BLaER1 treated with 17β-estradiol and CSF1 and Interleukin-3, amounts not matched to agents 10 nM and 100 nM (cell line): ENCODE results near the gene APOBEC3H.
A peak's percentile ranks its signal among the peaks of the same experiment; 100 is the strongest.

Experiments used
- H3K27ac ChIP-seq, 11 experiments: shearing (Covaris generic); formaldehyde crosslinking; 2 replicates each; pipeline ENCODE4 v1.8.1; 2022
- H3K27me3 ChIP-seq, 11 experiments: shearing (Covaris generic); formaldehyde crosslinking; 2 replicates each; pipeline ENCODE4 v1.8.1; 2022
- H3K36me3 ChIP-seq, 11 experiments: shearing (Covaris generic); formaldehyde crosslinking; 2 replicates each; pipeline ENCODE4 v1.8.1; 2022
- H3K4me1 ChIP-seq, 10 experiments: shearing (Covaris generic); formaldehyde crosslinking; 2 replicates each; pipeline ENCODE4 v1.8.1; 2022
- H3K4me2 ChIP-seq, 11 experiments: shearing (Covaris generic); formaldehyde crosslinking; 2 replicates each; pipeline ENCODE4 v1.8.1; 2022
- H3K4me3 ChIP-seq, 10 experiments: shearing (Covaris generic); formaldehyde crosslinking; 2 replicates each; pipeline ENCODE4 v1.8.1; 2022
- H3K9ac ChIP-seq, 11 experiments: shearing (Covaris generic); formaldehyde crosslinking; 2 replicates each; pipeline ENCODE4 v1.8.1; 2022
- H3K9me3 ChIP-seq, 11 experiments: shearing (Covaris generic); formaldehyde crosslinking; replicated peaks in 1 of 11; 2 replicates each; pipeline ENCODE4 v1.8.1; 2022
- H4K20me1 ChIP-seq, 11 experiments: shearing (Covaris generic); formaldehyde crosslinking; 2 replicates each; pipeline ENCODE4 v1.8.1; 2022
- Cebpa-rat ChIP-seq, 11 experiments: shearing (Covaris generic); IDR thresholded peaks; 2 replicates each; pipeline ENCODE4 v1.8.1; 2022

Gene APOBEC3H

GRCh38 chr22:39101226-39101625 lies 4.2 kb downstream of the APOBEC3H start:
- Histone ChIP-seq H3K4me2 (no peak overlapping the region; a peak in 3 of 22 replicates), H3K27ac (no peak overlapping the region), H3K9me3 (no peaks in the 10 kb centered on the region), H3K36me3 (no peaks in the 10 kb centered on the region), H3K4me3 (no peak overlapping the region), H3K9ac (no peak overlapping the region), H3K27me3 (no peaks in the 10 kb centered on the region), H4K20me1 (no peaks in the 10 kb centered on the region), H3K4me1 (peaks cover 32 to 55% (median 48%) of the 10 kb centered on the region in 10 experiments)
- TF ChIP-seq Cebpa-rat (IDR thresholded peaks at IDR 0.05), result no peak

GRCh38 chr22:39103431-39103830 lies 6.4 kb downstream of the APOBEC3H start:
- Histone ChIP-seq H3K9me3 (no peaks in the 10 kb centered on the region), H3K4me2 (no peak overlapping the region), H3K27ac (no peak overlapping the region), H3K27me3 (no peaks in the 10 kb centered on the region), H4K20me1 (no peaks in the 10 kb centered on the region), H3K4me1 (peaks cover 10 to 33% (median 26%) of the 10 kb centered on the region in 10 experiments), H3K9ac (no peak overlapping the region), H3K36me3 (no peaks in the 10 kb centered on the region), H3K4me3 (no peak overlapping the region)
- no peak for TF ChIP-seq Cebpa-rat (IDR thresholded peaks at IDR 0.05)

GRCh38 chr22:39106326-39106725 lies 9.3 kb downstream of the APOBEC3H start:
- H3K9ac ChIP-seq, result no peak overlapping the region
- no peak overlapping the region for H3K4me2 ChIP-seq
- H3K27ac ChIP-seq, result no peak overlapping the region
- H3K9me3 ChIP-seq, result no peaks in the 10 kb centered on the region
- H3K36me3 ChIP-seq, result no peaks in the 10 kb centered on the region
- no peaks in the 10 kb centered on the region for H3K27me3 ChIP-seq
- TF ChIP-seq Cebpa-rat (IDR thresholded peaks at IDR 0.05), result no peak
- peaks cover 5 to 8% (median 6%) of the 10 kb centered on the region in 10 experiments; a peak in 17 of 20 replicates for H3K4me1 ChIP-seq
- no peaks in the 10 kb centered on the region for H4K20me1 ChIP-seq
- H3K4me3 ChIP-seq, result no peak overlapping the region

GRCh38 chr22:39108487-39108886 lies 11.4 kb downstream of the APOBEC3H start:
- Histone ChIP-seq H3K4me1 (no peaks in the 10 kb centered on the region), H3K9ac (no peak overlapping the region), H3K4me3 (no peak overlapping the region), H3K9me3 (no peaks in the 10 kb centered on the region), H3K27ac (no peak overlapping the region), H3K36me3 (no peaks in the 10 kb centered on the region), H4K20me1 (no peaks in the 10 kb centered on the region), H3K27me3 (no peaks in the 10 kb centered on the region), H3K4me2 (no peak overlapping the region)
- TF ChIP-seq Cebpa-rat (IDR thresholded peaks at IDR 0.05), result no peak

- H3K4me2 ChIP-seq, result no peak overlapping the region
- H3K27me3 ChIP-seq, result no peaks in the 10 kb centered on the region
- no peaks in the 10 kb centered on the region for H3K4me1 ChIP-seq
- no peak for TF ChIP-seq Cebpa-rat (IDR thresholded peaks at IDR 0.05)
- H3K9me3 ChIP-seq, result no peaks in the 10 kb centered on the region
- no peaks in the 10 kb centered on the region for H3K36me3 ChIP-seq
- no peak overlapping the region for H3K9ac ChIP-seq
- H3K27ac ChIP-seq, result no peak overlapping the region
- no peaks in the 10 kb centered on the region for H4K20me1 ChIP-seq
- H3K4me3 ChIP-seq, result no peak overlapping the region
Observed at GRCh38 chr22:39109361-39109760, 12.3 kb downstream of the APOBEC3H start.

- no peak overlapping the region for H3K4me3 ChIP-seq
- no peak overlapping the region for H3K4me2 ChIP-seq
- H3K36me3 ChIP-seq, result no peaks in the 10 kb centered on the region
- H4K20me1 ChIP-seq, result no peaks in the 10 kb centered on the region
- no peak overlapping the region for H3K9ac ChIP-seq
- H3K4me1 ChIP-seq, result peaks cover 9 to 14% (median 10%) of the 10 kb centered on the region in 10 experiments; a peak in 16 of 20 replicates
- TF ChIP-seq Cebpa-rat (IDR thresholded peaks at IDR 0.05), result no peak
- no peak overlapping the region for H3K27ac ChIP-seq
- H3K9me3 ChIP-seq, result no peaks in the 10 kb centered on the region
- no peaks in the 10 kb centered on the region for H3K27me3 ChIP-seq
Observed at GRCh38 chr22:39110631-39111561, 13.9 kb downstream of the APOBEC3H start.

GRCh38 chr22:39114112-39114511 lies 17.1 kb downstream of the APOBEC3H start:
- no peak overlapping the region for H3K4me3 ChIP-seq
- no peaks in the 10 kb centered on the region for H3K9me3 ChIP-seq
- peaks cover 9 to 17% (median 10%) of the 10 kb centered on the region in 10 experiments; a peak in 16 of 20 replicates for H3K4me1 ChIP-seq
- no peak for TF ChIP-seq Cebpa-rat (IDR thresholded peaks at IDR 0.05)
- no peaks in the 10 kb centered on the region for H3K27me3 ChIP-seq
- no peak overlapping the region for H3K9ac ChIP-seq
- no peak overlapping the region for H3K4me2 ChIP-seq
- H3K27ac ChIP-seq, result no peak overlapping the region
- no peaks in the 10 kb centered on the region for H4K20me1 ChIP-seq
- H3K36me3 ChIP-seq, result no peaks in the 10 kb centered on the region

GRCh38 chr22:39115570-39115969 lies 18.5 kb downstream of the APOBEC3H start:
- Histone ChIP-seq H3K9ac (no peak overlapping the region), H3K4me3 (no peak overlapping the region), H3K36me3 (no peaks in the 10 kb centered on the region), H4K20me1 (no peaks in the 10 kb centered on the region), H3K4me2 (peak overlapping the region in 8 of 11 experiments; percentile 4 to 76 (median 28); a peak in 9 of 22 replicates), H3K27ac (no peak overlapping the region), H3K27me3 (no peaks in the 10 kb centered on the region), H3K9me3 (no peaks in the 10 kb centered on the region), H3K4me1 (peaks cover 9 to 17% (median 10%) of the 10 kb centered on the region in 10 experiments; a peak in 16 of 20 replicates)
- no peak for TF ChIP-seq Cebpa-rat (IDR thresholded peaks at IDR 0.05)

- Histone ChIP-seq H3K27me3 (no peaks in the 10 kb centered on the region), H3K4me2 (peak overlapping the region in 2 of 11 experiments; percentile 16 to 76; a peak in 3 of 22 replicates), H4K20me1 (no peaks in the 10 kb centered on the region), H3K9me3 (no peaks in the 10 kb centered on the region), H3K4me3 (no peak overlapping the region), H3K9ac (no peak overlapping the region), H3K4me1 (peaks cover 9 to 17% (median 10%) of the 10 kb centered on the region in 10 experiments; a peak in 16 of 20 replicates), H3K27ac (no peak overlapping the region), H3K36me3 (no peaks in the 10 kb centered on the region)
- TF ChIP-seq Cebpa-rat (IDR thresholded peaks at IDR 0.05), result no peak
Observed at GRCh38 chr22:39115977-39116621, 19.1 kb downstream of the APOBEC3H start.
